GM11168 (cell line): Measurements from ENCODE around the gene PELO.

Source experiments
- in situ Hi-C: fragments of 300-500 bp; cut with MboI; formaldehyde crosslinking; loops from one replicate; pipeline ENCODE4 v1.12.0; 2022; ENCODE audit warnings: low sequenced_read_pairs; ENCODE audit not compliant: unreplicated experiment

PELO gene

DNA sequence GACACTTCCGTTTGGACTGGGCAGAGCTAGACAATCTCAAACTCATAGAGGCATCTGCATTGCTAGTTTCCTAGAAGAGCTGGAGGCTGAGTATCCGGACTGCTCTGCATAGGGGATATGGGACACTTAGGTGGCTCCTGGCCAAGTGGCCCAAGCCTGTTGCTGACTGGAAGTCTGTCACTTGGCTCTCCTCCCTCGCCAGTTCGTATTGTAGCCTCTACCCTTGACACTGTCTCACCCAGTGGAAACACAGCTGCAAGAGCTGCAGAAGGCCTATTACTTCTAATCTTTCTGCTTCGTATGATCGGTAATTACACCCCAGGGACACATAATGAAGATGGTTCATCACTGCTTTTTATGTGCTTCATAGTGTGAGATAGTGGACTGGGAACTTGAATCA lies 34.7 kb downstream of the PELO start:
- in situ Hi-C loops, result no loop called here

DNA sequence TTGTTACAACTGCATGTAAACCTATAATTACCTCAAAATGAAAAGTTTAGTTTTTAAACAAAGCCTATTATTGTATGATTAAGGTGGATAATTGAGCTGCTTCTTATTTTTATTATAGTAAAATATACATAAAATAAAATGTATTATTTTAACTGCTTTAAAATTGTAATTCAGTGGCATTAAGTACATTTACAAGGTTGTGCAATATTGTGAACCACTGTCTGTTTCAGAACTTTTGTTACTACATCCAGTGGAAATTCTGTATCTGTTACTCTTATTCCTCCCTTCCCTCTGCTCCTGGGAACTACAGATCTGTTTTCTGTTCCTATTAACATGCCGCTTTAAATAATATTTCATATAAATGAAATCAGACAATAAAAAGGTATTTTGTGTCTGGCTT lies 37.1 kb downstream of the PELO start:
- in situ Hi-C loops, result no loop called here

DNA sequence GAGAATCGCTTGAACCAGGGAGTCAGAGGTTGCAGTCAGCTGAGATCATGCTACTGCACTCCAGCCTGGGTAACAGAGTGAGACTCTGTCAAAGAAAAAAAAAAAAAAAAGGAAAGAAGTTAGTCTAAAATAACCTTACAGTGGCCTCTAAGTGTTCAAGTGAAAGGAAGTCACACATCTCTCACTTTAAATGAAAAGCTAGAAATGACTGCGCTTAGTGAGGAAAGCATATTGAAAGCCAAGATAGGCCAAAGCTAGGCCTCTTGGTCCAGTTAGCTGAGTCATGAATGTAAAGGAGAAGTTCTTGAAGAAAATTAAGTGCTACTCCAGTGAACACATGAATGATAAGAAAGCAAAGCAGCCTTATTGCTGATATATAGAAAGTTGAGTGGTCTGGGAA lies 38.1 kb downstream of the PELO start:
- in situ Hi-C loops, result no loop called here

DNA sequence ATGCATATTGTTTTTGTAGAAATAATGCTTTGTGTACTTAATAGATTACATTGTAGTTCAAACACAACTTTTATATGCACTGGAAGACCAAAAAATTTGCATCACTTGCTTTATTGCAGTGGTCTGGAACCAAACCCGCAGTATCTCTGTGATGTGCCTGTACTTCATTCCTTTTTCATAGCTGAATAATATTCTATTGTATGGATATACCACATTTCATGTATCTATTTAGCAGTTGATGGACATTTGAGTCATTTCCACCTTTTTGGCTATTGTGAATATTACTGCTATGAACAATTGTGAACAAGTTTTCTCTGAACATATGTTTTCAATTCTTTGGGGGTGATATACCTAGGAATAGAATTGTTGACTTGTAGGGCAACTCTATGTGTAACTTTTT lies 40.1 kb downstream of the PELO start:
- in situ Hi-C loops, result no loop called here

DNA sequence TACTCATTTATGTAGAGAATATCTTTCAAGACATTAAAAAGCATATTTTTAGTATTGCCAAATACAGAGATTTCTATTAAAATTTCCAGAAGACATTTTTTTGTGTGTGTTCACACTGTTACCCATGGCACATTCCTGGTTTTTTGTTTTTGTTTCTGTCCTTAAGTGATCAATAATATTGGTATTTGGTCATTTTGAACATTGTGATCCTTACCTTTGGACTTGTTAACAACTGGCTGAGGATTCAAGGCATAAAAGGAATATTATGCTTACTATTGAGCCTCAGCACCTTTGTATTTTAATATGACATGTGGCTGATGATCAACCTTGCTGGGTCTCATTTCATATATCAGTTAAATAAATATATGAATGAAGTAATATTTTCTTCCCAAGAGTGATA lies 41.9 kb downstream of the PELO start:
- in situ Hi-C loops, result no loop called here

DNA sequence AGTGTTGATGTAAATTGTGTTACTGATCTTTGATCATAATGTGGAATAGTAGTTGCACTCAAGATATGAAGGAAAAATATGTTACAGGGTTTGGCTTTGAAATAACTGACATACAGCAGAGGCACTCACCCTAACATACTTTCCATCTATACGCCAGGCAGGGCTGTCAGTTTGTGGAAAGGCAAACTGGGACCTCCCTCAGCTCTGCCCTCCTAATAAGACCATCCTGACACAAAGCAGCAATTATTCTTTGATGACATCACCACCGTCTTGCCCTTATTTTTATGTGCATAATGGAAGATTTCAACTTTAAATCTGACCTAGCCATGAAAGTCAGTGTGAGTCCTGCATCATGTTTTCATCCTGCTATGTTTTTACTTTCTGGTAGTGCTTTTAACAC lies 42.9 kb downstream of the PELO start:
- in situ Hi-C loops, result no loop called here

DNA sequence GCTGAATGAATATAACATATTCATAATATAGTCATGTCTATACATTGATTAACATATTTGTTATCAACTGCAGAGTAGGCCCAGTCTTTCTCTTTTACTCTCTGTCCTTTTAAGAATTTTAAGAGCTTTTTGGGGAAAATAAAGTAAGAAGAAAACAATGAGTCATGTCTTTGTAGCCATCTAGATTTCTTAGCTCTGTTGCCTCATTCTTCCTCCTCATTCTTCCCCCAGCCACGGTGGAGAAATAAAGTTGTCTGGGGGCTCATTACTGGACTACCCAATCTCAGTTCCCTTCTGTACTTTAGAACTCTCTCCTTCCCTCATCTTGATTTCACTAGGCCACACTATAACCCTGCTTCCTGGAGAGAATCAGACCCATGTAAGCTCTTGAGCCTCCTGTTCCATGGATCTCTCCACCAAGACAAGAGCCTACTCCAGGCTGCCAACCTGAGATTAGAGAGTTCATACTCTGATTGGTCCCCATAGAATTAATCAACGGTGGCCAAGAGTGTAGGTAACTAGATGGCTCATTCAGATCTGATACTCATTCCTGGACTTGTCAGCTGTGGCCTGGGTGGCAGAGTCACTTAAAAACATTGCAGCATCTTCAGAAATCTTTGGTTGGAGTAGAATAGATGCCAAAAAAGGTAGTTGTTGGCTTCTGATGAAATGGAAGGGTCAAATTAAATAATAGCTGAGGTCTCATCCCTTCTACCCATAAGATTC lies 44.2 kb downstream of the PELO start:
- in situ Hi-C loops, result no loop called here

DNA sequence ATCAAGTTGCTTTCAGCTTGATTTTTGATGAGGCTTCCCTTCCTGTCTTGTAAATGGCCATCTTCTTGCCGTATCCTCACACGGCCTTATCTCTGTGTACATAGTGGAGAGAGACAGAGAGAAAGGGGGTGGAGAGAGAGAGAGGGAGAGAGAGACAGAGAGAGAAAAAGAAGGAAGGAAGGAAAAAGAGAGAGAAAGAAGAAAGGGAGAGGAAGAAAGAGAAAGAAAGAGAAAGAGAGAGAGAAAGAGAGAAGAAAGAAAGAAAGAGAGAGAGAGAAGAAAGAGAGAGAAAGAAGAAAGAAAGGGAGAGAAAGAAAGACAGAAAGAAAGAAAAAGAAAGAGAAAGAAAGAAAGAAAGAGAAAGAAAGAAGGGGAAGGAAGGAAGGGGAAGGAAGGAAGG lies 46.6 kb downstream of the PELO start:
- in situ Hi-C loops, result no loop called here

DNA sequence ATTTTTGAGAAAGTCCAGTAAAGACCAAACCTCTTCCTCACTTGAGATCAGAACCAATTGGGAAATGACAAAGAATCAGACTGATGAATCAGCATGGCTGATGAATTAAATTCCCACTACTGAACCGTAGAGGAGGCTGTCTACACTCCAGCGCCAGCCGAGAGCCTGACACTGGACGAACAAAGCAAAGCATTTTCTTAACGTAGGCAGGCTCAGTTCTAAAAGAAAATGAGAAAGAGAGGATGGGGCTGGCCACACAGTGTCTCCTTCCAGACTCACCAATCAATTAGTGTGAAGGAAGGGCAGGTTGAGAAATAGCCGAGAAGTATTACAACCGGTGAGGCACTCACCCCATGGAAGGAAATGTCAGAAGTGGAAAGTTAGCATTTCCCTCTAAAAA lies 49.4 kb downstream of the PELO start:
- in situ Hi-C loops, result no loop called here
